Hepatocyte (in vitro differentiated cells): Measurements from ENCODE around the gene ACO1. TPM values are rescaled to one million over a fixed set of nuclear protein-coding genes. Genes with fewer than 3 reads are reported as not detected.

Experiments used
- DNase-seq: peaks from one replicate; pipeline ENCODE4 v3.0.0-alpha.2; 2016; ENCODE audit warnings: low spot score
- H2AFZ ChIP-seq: fragments of 200-600 bp; sonication (generic); 2 replicates; pipeline ENCODE4 v1.6.0; 2016; ENCODE audit warnings: antibody characterized with exemption, mild to moderate bottlenecking
- H3K27ac ChIP-seq: fragments of 200-600 bp; sonication (generic); 2 replicates; pipeline ENCODE4 v1.5.1; 2016; ENCODE audit warnings: mild to moderate bottlenecking
- H3K27me3 ChIP-seq: fragments of 200-600 bp; sonication (generic); 2 replicates; pipeline ENCODE4 v1.6.1; 2016
- H3K36me3 ChIP-seq: fragments of 200-600 bp; sonication (generic); replicated peaks from 2 replicates; pipeline ENCODE4 v1.5.1; 2016; ENCODE audit warnings: low read depth; ENCODE audit not compliant: insufficient read depth
- H3K4me1 ChIP-seq: fragments of 200-600 bp; sonication (generic); 2 replicates; pipeline ENCODE4 v1.5.1; 2016; ENCODE audit warnings: mild to moderate bottlenecking, moderate library complexity; ENCODE audit not compliant: insufficient read depth
- H3K4me2 ChIP-seq: fragments of 200-600 bp; sonication (generic); 2 replicates; pipeline ENCODE4 v1.6.0; 2016
- H3K4me3 ChIP-seq: fragments of 200-600 bp; sonication (generic); 2 replicates; pipeline ENCODE4 v1.5.1; 2016; ENCODE audit warnings: mild to moderate bottlenecking
- H3K79me2 ChIP-seq: fragments of 200-600 bp; sonication (generic); 2 replicates; pipeline ENCODE4 v1.6.0; 2017; ENCODE audit warnings: mild to moderate bottlenecking
- H3K9me2 ChIP-seq: fragments of 200-600 bp; sonication (generic); replicated peaks from 2 replicates; pipeline ENCODE4 v1.6.0; 2017; ENCODE audit warnings: mild to moderate bottlenecking; ENCODE audit not compliant: insufficient read depth
- H3K9me3 ChIP-seq: fragments of 200-600 bp; sonication (generic); 2 replicates; pipeline ENCODE4 v1.5.1; 2016; ENCODE audit warnings: low read depth, mild to moderate bottlenecking
- H4K20me1 ChIP-seq: fragments of 200-600 bp; sonication (generic); 2 replicates; pipeline ENCODE4 v1.6.0; 2016; ENCODE audit warnings: mild to moderate bottlenecking; ENCODE audit not compliant: insufficient read depth, poor library complexity, severe bottlenecking
- CTCF ChIP-seq: fragments of 200-600 bp; sonication (generic); IDR thresholded peaks from 2 replicates; pipeline ENCODE4 v1.5.1; 2016; ENCODE audit warnings: antibody characterized with exemption, mild to moderate bottlenecking; ENCODE audit not compliant: poor library complexity
- EZH2 ChIP-seq: fragments of 200-600 bp; sonication (generic); IDR thresholded peaks from 2 replicates; pipeline ENCODE4 v1.6.1; 2016; ENCODE audit warnings: antibody characterized with exemption, mild to moderate bottlenecking, borderline replicate concordance
- EZH2phosphoT487 ChIP-seq: fragments of 200-600 bp; sonication (generic); IDR thresholded peaks from one replicate; pipeline ENCODE4 v1.6.1; 2018; ENCODE audit warnings: antibody characterized with exemption, mild to moderate bottlenecking, low read depth, moderate library complexity; ENCODE audit not compliant: unreplicated experiment, severe bottlenecking
- WGBS: methylation state at CpG from one replicate; pipeline ENCODE4 v1.1.6; 2016; ENCODE audit warnings: low lambda C conversion rate; ENCODE audit errors: missing lambda C conversion rate; 5-methylcytosine and 5-hydroxymethylcytosine counted together
- polyA plus RNA-seq: library from polyadenylated mRNA; unstranded; fragments of >200 nt; fragmentation: Nextera tagmentation; extraction: Ambion mirVana; gene quantifications from 2 replicates; pipeline ENCODE4 v1.2.1, GENCODE V29; 2016
- total RNA-seq: library from RNA; depleted of rRNA; stranded (reverse); fragments of >200 nt; gene quantifications from 2 replicates; pipeline ENCODE4 v1.2.3, GENCODE V29; 2014

The ACO1 gene
- total and polyA plus RNA-seq, 2 experiments from 2014 or later = 46.1 to 65.7 TPM

- H3K4me3 ChIP-seq = no peak overlapping the region
Measured at GRCh38 chr9:32376285-32376684, 8.2 kb upstream of the ACO1 start.

GRCh38 chr9:32378496-32378895, 5.9 kb upstream of the ACO1 start:
- peak overlapping the region; percentile 61 for H3K4me2 ChIP-seq
- no peak overlapping the region for H3K27ac ChIP-seq
- no peaks in the 10 kb centered on the region for H3K4me1 ChIP-seq
- peak overlapping the region; percentile 41 for H2AFZ ChIP-seq
- 0% methylated on average over 3 of the region's 3 CpGs for WGBS
- H3K4me3 ChIP-seq = no peak overlapping the region
- no peaks in the 10 kb centered on the region for H3K36me3 ChIP-seq
- no peaks in the 10 kb centered on the region for H4K20me1 ChIP-seq
- TF ChIP-seq EZH2 = no peak
- TF ChIP-seq CTCF = peak; percentile 84
- TF ChIP-seq EZH2phosphoT487 = no peak
- H3K9me2 ChIP-seq = no peaks in the 10 kb centered on the region
- H3K9me3 ChIP-seq = no peaks in the 10 kb centered on the region
- H3K79me2 ChIP-seq = no peaks in the 10 kb centered on the region
- peaks cover 14% of the 10 kb centered on the region for H3K27me3 ChIP-seq
- peak; percentile 77 for DNase-seq

More at GRCh38 chr9:32376285-32376684, 8.2 kb upstream of the ACO1 start:
- 39% methylated on average over 2 of the region's 2 CpGs for WGBS
- Histone ChIP-seq H3K9me3 (no peaks in the 10 kb centered on the region), H3K27ac (no peak overlapping the region), H2AFZ (no peak overlapping the region), H3K9me2 (no peaks in the 10 kb centered on the region), H3K27me3 (peaks cover 6% of the 10 kb centered on the region), H3K4me2 (no peak overlapping the region), H3K36me3 (no peaks in the 10 kb centered on the region), H3K4me1 (no peaks in the 10 kb centered on the region), H4K20me1 (no peaks in the 10 kb centered on the region), H3K79me2 (no peaks in the 10 kb centered on the region)
- no peak for DNase-seq
- TF ChIP-seq EZH2phosphoT487 = no peak
- no peak for TF ChIP-seq EZH2
- TF ChIP-seq CTCF = no peak

GRCh38 chr9:32378993-32379729, 5.3 kb upstream of the ACO1 start:
- Histone ChIP-seq H3K4me3 (no peak overlapping the region), H3K27ac (no peak overlapping the region), H3K79me2 (no peaks in the 10 kb centered on the region), H3K4me2 (peak overlapping the region; percentile 61), H2AFZ (peak overlapping the region; percentile 41), H3K27me3 (peaks cover 14% of the 10 kb centered on the region), H4K20me1 (no peaks in the 10 kb centered on the region), H3K4me1 (no peaks in the 10 kb centered on the region), H3K9me3 (no peaks in the 10 kb centered on the region), H3K36me3 (no peaks in the 10 kb centered on the region), H3K9me2 (no peaks in the 10 kb centered on the region)
- DNase-seq = peak; percentile 83
- 16% methylated on average over 5 of the region's 5 CpGs for WGBS
- TF ChIP-seq EZH2 = no peak
- TF ChIP-seq CTCF = peak; percentile 87
